HCT116 (cell line): ENCODE measurements around the gene SLC2A1. TPM values are rescaled to one million over a fixed set of nuclear protein-coding genes. Genes with fewer than 3 reads are reported as not detected.

Experiments used
- ATAC-seq: fragments of 200-7000 bp; cut with Tn5 transposase; 2 replicates; pipeline ENCODE4 v1.9.1; 2020; ENCODE audit warnings: mild to moderate bottlenecking, moderate library complexity
- BruUV-seq: library from RNA; stranded (reverse); fragments of 400-500 nt; replicated peaks from 2 replicates; lab custom pipeline; 2021; lab: Mats Ljungman, UMichigan
- CTCF ChIA-PET: fragments of 300-600 bp; sonication (Branson Sonifier 250); formaldehyde crosslinking; loops from one replicate; lab custom pipeline; 2021; ENCODE audit warnings: antibody characterized with exemption; lab: Charles Lee
- POLR2A ChIA-PET: fragments of 300-600, 350-600 bp; sonication (Branson Sonifier 250); formaldehyde crosslinking; loops from one replicate; lab custom pipeline; 2021; ENCODE audit warnings: antibody characterized with exemption; lab: Charles Lee
- RAD21 ChIA-PET, 2 experiments: fragments of 300-600 bp; sonication (Branson Sonifier 250); formaldehyde crosslinking; loops; one replicate each; lab custom pipeline; 2023; ENCODE audit warnings: low total read pairs in 2 of 2; ENCODE audit not compliant: uncharacterized antibody in 2 of 2, unreplicated experiment in 2 of 2, low non-redundant PET in 1 of 2; lab: Charles Lee
- DNase-seq: peaks from one replicate; pipeline ENCODE4 v3.0.0-alpha.2; 2010; ENCODE audit warnings: low read depth, low spot score
- H2AFZ ChIP-seq: fragments of 200-600 bp; shearing (Covaris generic), sonication (generic); 2 replicates; pipeline ENCODE4 v1.6.1; 2017; ENCODE audit warnings: low read depth, mixed run types, mixed read lengths, antibody characterized with exemption, low read length; ENCODE audit not compliant: poor library complexity, severe bottlenecking
- H3K27ac ChIP-seq: 2 replicates; pipeline ENCODE4 v1.5.1; 2012; ENCODE audit warnings: low read depth, low read length
- H3K27me3 ChIP-seq: fragments of 200-600 bp; sonication (generic); 2 replicates; pipeline ENCODE4 v1.6.1; 2016; ENCODE audit warnings: mixed run types, low read length, mixed read lengths; ENCODE audit not compliant: insufficient read depth
- H3K36me3 ChIP-seq, 2 experiments: fragments of 200-500 bp in 1 of 2; fragments of 200-600 bp in 1 of 2; sonication (Bioruptor generic) in 1 of 2; sonication (generic) in 1 of 2; 2 replicates each; pipeline versions ENCODE4 v1.5.1 to v1.6.1; 2014 to 2016; ENCODE audit warnings: low read length in 2 of 2, inconsistent platforms in 1 of 2, mixed read lengths in 1 of 2, mixed run types in 1 of 2; ENCODE audit not compliant: insufficient read depth in 2 of 2, control insufficient read depth in 1 of 2
- H3K4me1 ChIP-seq, 2 experiments: fragments of 200-600 bp in 1 of 2; sonication (generic) in 1 of 2; 2 replicates each; pipeline versions ENCODE4 v1.5.1 to v1.6.1; 2012 to 2017; ENCODE audit warnings: low read length in 2 of 2, inconsistent platforms in 1 of 2, mild to moderate bottlenecking in 1 of 2, mixed read lengths in 1 of 2, mixed run types in 1 of 2, moderate library complexity in 1 of 2; ENCODE audit not compliant: insufficient read depth in 2 of 2, control insufficient read depth in 1 of 2
- H3K4me2 ChIP-seq: fragments of 200-600 bp; sonication (generic); 2 replicates; pipeline ENCODE4 v1.6.1; 2017; ENCODE audit warnings: mixed run types, low read length, mixed read lengths
- H3K4me3 ChIP-seq, 2 experiments: fragments of 200-600 bp in 1 of 2; sonication (generic) in 1 of 2; replicated peaks in 1 of 2; 2 replicates each; pipeline ENCODE4 v1.5.1; 2011 to 2016; ENCODE audit warnings: low read length in 2 of 2, control low read depth in 1 of 2, low read depth in 1 of 2, mild to moderate bottlenecking in 1 of 2, mixed read lengths in 1 of 2, mixed run types in 1 of 2
- H3K79me2 ChIP-seq: fragments of 200-600 bp; sonication (generic); 2 replicates; pipeline ENCODE4 v1.6.1; 2017; ENCODE audit warnings: mild to moderate bottlenecking, mixed run types, low read length, moderate library complexity, mixed read lengths; ENCODE audit not compliant: insufficient read depth
- H3K9ac ChIP-seq: fragments of 200-600 bp; sonication (generic); 2 replicates; pipeline ENCODE4 v1.6.1; 2016; ENCODE audit warnings: low read length, mixed read lengths
- H3K9me2 ChIP-seq: fragments of 200-600 bp; sonication (generic), shearing (Covaris generic); 2 replicates; pipeline ENCODE4 v1.6.1; 2017; ENCODE audit warnings: mixed run types, mild to moderate bottlenecking, moderate library complexity; ENCODE audit not compliant: insufficient read depth
- H3K9me3 ChIP-seq, 2 experiments: fragments of 200-500 bp in 1 of 2; fragments of 200-600 bp in 1 of 2; sonication (Bioruptor generic) in 1 of 2; sonication (generic) in 1 of 2; 2 replicates each; pipeline ENCODE4 v1.6.1; 2014 to 2017; ENCODE audit warnings: low read length in 2 of 2, mixed read lengths in 2 of 2, inconsistent platforms in 1 of 2, low read depth in 1 of 2, mild to moderate bottlenecking in 1 of 2, mixed run types in 1 of 2, moderate library complexity in 1 of 2; ENCODE audit not compliant: control insufficient read depth in 1 of 2, insufficient read depth in 1 of 2
- H4K20me1 ChIP-seq: fragments of 200-600 bp; sonication (generic), shearing (Covaris generic); 2 replicates; pipeline ENCODE4 v1.6.1; 2017; ENCODE audit warnings: mixed run types, mild to moderate bottlenecking, moderate library complexity; ENCODE audit not compliant: insufficient read depth
- CTCF ChIP-seq, 3 experiments: fragments of 200-600 bp in 1 of 3; sonication (generic) in 1 of 3; IDR thresholded peaks in 2 of 3; conservative IDR thresholded peaks in 1 of 3; 2 replicates each; pipeline ENCODE4 v1.5.1; 2012 to 2017; ENCODE audit warnings: low read depth in 2 of 3, low read length in 2 of 3, antibody characterized with exemption in 1 of 3, borderline replicate concordance in 1 of 3, control low read depth in 1 of 3, mild to moderate bottlenecking in 1 of 3, mixed read lengths in 1 of 3, mixed run types in 1 of 3, moderate library complexity in 1 of 3; ENCODE audit not compliant: insufficient read depth in 1 of 3
- EGR1 ChIP-seq: IDR thresholded peaks from 2 replicates; pipeline ENCODE4 v1.6.1; 2012; ENCODE audit warnings: low read depth
- EZH2 ChIP-seq: fragments of 200-600 bp; sonication (generic); IDR thresholded peaks from 2 replicates; pipeline ENCODE4 v1.6.1; 2017; ENCODE audit warnings: antibody characterized with exemption, mixed run types
- EZH2phosphoT487 ChIP-seq: fragments of 200-600 bp; IDR thresholded peaks from 2 replicates; pipeline ENCODE4 v1.6.1; 2018; ENCODE audit warnings: antibody characterized with exemption, borderline replicate concordance
- FOSL1 ChIP-seq: IDR thresholded peaks from 2 replicates; pipeline ENCODE4 v1.6.1; 2012; ENCODE audit warnings: low read depth
- JUND ChIP-seq: IDR thresholded peaks from 2 replicates; pipeline ENCODE4 v1.6.1; 2012
- POLR2A ChIP-seq: IDR thresholded peaks from 2 replicates; pipeline ENCODE4 v1.7.0; 2011; ENCODE audit warnings: borderline replicate concordance; ENCODE audit not compliant: insufficient read depth, insufficient read length; ENCODE audit errors: extremely low read depth
- SIN3A ChIP-seq: IDR thresholded peaks from 2 replicates; pipeline ENCODE4 v1.6.1; 2012; ENCODE audit warnings: low read depth
- ZBTB33 ChIP-seq: IDR thresholded peaks from 2 replicates; pipeline ENCODE4 v1.6.1; 2011; ENCODE audit warnings: mild to moderate bottlenecking, low read length, moderate library complexity; ENCODE audit not compliant: insufficient replicate concordance; ENCODE audit errors: extremely low read depth
- ZFX ChIP-seq: fragments of 450-650 bp; IDR thresholded peaks from 2 replicates; pipeline ENCODE4 v1.6.1; 2017
- intact Hi-C: fragments of 100-400 bp; cut with micrococcal nuclease; formaldehyde crosslinking; loops from 2 replicates; pipeline ENCODE4 v1.10.0; 2022
- total RNA-seq: library from RNA; stranded (reverse); gene quantifications from one replicate; pipeline ENCODE4 v1.2.1, GENCODE V29; 2021; ENCODE audit not compliant: unreplicated experiment
- TF ChIP-seq, protein P1 (sequence below): IDR thresholded peaks from 2 replicates; pipeline ENCODE4 v1.6.1; 2012; ENCODE audit warnings: low read depth
- TF ChIP-seq, protein P2 (sequence below): IDR thresholded peaks from 2 replicates; pipeline ENCODE4 v1.6.1; 2012
- TF ChIP-seq, protein P3 (sequence below): IDR thresholded peaks from 2 replicates; pipeline ENCODE4 v1.6.1; 2012

Gene SLC2A1
- total RNA-seq, 1 experiment from 2014 or later = 248 TPM

DNA sequence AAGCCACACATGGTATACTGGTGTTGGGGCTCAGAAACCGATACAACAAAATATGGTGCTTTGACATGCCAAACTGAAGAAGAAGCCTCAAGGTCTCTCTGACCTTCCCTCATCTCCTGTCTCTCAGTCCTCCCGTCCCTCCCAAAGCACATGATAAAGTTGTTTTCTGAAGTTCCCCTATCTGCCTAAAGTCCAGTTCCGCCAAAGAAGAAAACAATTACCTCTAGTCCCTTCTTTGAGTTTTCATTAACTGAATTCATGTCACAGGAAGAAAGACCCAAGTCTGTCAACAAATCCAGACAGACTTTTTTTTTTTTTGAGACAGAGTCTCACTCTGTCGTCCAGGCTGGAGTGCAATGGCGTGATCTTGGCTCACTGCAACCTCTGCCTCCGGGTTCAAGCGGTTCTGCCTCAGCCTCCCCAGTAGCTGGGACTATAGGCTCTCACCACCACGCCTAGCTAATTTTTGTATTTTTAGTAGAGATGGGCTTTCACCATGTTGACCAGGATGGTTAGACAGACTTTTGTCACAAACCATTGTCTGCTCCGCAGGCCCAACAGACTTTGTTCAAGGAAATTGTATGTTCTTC, 32.2 kb upstream of the SLC2A1 start:
- Histone ChIP-seq H3K36me3 (no peaks in the 10 kb centered on the region), H3K9me3 (no peaks in the 10 kb centered on the region), H3K4me2 (no peak overlapping the region), H3K9me2 (no peaks in the 10 kb centered on the region), H3K27ac (no peak overlapping the region), H3K79me2 (no peaks in the 10 kb centered on the region), H4K20me1 (no peaks in the 10 kb centered on the region), H2AFZ (no peak overlapping the region), H3K4me1 (peaks cover 2 to 5% of the 10 kb centered on the region in 2 experiments; a peak in 2 of 4 replicates), H3K27me3 (no peaks in the 10 kb centered on the region), H3K4me3 (no peak overlapping the region), H3K9ac (no peak overlapping the region)
- ChIA-PET RAD21 (no interaction called here), CTCF (no interaction called here), POLR2A (no interaction called here)
- intact Hi-C loops = no loop called here
- no peak for DNase-seq
- ATAC-seq = no peak
- TF ChIP-seq ZFX = no peak
- BruUV-seq = no TSS peak

DNA sequence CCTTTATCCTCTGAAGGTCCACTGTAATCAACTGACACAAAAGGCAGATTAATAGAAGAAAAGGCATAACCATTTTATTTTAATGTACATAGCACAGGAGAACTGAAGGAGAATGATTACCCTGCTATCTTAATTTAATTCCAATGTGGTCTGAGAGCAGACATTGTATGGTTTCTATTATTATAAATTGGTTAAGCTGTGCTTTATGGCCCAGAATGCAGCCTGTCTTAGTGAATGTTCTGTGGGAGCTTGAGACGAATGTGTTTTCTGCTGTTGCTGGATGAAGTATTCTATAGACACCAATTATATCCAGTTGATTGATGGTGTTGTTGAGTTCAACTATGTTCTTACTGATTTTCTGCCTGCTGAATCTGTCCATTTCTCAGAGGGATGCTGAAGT, 25.0 kb upstream of the SLC2A1 start:
- Histone ChIP-seq H4K20me1 (no peaks in the 10 kb centered on the region), H3K9me2 (no peaks in the 10 kb centered on the region), H3K9me3 (no peaks in the 10 kb centered on the region), H3K27ac (no peak overlapping the region), H3K79me2 (no peaks in the 10 kb centered on the region), H2AFZ (no peak overlapping the region), H3K27me3 (no peaks in the 10 kb centered on the region), H3K9ac (no peak overlapping the region), H3K4me1 (no peaks in the 10 kb centered on the region), H3K4me3 (no peak overlapping the region), H3K36me3 (no peaks in the 10 kb centered on the region), H3K4me2 (no peak overlapping the region)
- DNase-seq (no peak), ATAC-seq (no peak)
- ChIA-PET POLR2A (no interaction called here), RAD21 (no interaction called here), CTCF (no interaction called here)
- no TSS peak for BruUV-seq
- intact Hi-C loops = no loop called here
- no peak for TF ChIP-seq ZBTB33
- TF ChIP-seq POLR2A = no peak
- TF ChIP-seq, protein P1, sequence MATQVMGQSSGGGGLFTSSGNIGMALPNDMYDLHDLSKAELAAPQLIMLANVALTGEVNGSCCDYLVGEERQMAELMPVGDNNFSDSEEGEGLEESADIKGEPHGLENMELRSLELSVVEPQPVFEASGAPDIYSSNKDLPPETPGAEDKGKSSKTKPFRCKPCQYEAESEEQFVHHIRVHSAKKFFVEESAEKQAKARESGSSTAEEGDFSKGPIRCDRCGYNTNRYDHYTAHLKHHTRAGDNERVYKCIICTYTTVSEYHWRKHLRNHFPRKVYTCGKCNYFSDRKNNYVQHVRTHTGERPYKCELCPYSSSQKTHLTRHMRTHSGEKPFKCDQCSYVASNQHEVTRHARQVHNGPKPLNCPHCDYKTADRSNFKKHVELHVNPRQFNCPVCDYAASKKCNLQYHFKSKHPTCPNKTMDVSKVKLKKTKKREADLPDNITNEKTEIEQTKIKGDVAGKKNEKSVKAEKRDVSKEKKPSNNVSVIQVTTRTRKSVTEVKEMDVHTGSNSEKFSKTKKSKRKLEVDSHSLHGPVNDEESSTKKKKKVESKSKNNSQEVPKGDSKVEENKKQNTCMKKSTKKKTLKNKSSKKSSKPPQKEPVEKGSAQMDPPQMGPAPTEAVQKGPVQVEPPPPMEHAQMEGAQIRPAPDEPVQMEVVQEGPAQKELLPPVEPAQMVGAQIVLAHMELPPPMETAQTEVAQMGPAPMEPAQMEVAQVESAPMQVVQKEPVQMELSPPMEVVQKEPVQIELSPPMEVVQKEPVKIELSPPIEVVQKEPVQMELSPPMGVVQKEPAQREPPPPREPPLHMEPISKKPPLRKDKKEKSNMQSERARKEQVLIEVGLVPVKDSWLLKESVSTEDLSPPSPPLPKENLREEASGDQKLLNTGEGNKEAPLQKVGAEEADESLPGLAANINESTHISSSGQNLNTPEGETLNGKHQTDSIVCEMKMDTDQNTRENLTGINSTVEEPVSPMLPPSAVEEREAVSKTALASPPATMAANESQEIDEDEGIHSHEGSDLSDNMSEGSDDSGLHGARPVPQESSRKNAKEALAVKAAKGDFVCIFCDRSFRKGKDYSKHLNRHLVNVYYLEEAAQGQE = no peak
- TF ChIP-seq FOSL1 = no peak
- TF ChIP-seq EGR1 = no peak
- TF ChIP-seq, protein P2, sequence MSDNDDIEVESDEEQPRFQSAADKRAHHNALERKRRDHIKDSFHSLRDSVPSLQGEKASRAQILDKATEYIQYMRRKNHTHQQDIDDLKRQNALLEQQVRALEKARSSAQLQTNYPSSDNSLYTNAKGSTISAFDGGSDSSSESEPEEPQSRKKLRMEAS = no peak
- no peak for TF ChIP-seq ZFX
- no peak for TF ChIP-seq JUND
- TF ChIP-seq CTCF (IDR thresholded peaks at IDR 0.05 in 2 of 3, conservative IDR thresholded peaks at IDR 0.05 in 1 of 3; ENCODE audit: borderline replicate concordance in 1 of 3, insufficient read depth in 1 of 3, low read depth in 2 of 3, low read length in 2 of 3) = no peak
- TF ChIP-seq EZH2phosphoT487 = no peak
- TF ChIP-seq, protein P3, sequence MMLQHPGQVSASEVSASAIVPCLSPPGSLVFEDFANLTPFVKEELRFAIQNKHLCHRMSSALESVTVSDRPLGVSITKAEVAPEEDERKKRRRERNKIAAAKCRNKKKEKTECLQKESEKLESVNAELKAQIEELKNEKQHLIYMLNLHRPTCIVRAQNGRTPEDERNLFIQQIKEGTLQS = no peak
- TF ChIP-seq SIN3A = no peak
- TF ChIP-seq EZH2 = no peak
